ENCODE data around the gene GUCY2C.

GUCY2C gene

DNA sequence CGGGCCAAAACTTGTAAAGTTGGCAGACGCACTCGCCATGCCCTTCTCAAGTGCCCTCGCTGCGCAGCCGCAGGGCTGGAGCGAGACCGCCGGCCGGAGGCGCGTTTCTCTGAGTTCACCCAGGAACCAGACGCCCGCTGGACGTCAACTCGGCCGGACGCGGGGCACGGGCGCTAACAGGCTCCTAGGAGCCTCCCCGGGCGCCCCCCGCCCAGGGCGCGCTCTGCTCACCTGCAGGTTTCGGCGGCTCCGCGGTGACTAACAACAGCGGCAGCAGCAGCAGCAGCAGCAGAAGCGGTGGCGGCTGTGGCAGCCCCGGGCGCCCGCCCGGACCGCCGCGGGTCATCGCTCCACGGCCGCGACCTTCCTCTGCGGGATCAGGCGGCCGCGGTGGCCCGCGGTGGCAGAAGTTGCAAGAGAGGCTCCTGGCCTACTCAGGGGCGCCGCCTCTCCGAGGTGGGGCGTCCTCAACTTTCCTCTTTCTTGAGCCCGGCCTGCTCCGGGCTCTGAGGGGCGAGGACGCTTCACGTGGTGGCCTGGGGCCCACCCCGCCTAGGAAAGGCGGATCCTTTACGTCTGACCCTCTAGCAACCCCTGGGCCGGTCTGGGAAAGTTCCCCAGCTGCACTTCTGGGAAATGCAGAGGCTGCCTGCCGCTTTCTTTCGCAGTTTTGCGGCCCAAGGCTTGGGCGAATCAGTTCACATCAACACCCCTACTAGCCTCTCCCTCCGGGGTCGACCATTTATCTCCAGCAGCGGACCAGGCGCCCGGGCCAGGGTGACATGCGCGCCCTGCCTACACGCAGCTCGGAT lies 128.8 kb downstream of the GUCY2C start, which contains the start of gene PLBD1:
Gene PLBD1, minus strand, starts transcription at position 533 of the 812 bp plus-strand sequence. Its CDS starts 187 bp downstream, at position 346.
- H4K5ac ChIP-seq (ENCODE audit: low read length): no peak within 1 kb of the TSS
- peaks cover 7% of the 10 kb centered on the region for H3K79me2 ChIP-seq (ENCODE audit: control insufficient read depth, insufficient read depth, low read length)
- peak within 1 kb of the TSS; percentile 84 for H3K4ac ChIP-seq (ENCODE audit: low read depth, low read length)
- H4K8ac ChIP-seq (ENCODE audit: low read depth, low read length): peak within 1 kb of the TSS; percentile 42
- no peaks in the 10 kb centered on the region for H3K27me3 ChIP-seq (ENCODE audit: insufficient read depth, low read length, poor library complexity)
- H3K36me3 ChIP-seq (ENCODE audit: control insufficient read depth, insufficient read depth, low read length): no peaks in the 10 kb centered on the region
- H2BK120ac ChIP-seq (ENCODE audit: low read depth, low read length): no peak within 1 kb of the TSS
- peak within 1 kb of the TSS; percentile 11 for H2BK5ac ChIP-seq (ENCODE audit: low read length)
- peak within 1 kb of the TSS; percentile 36 for H3K4me3 ChIP-seq (ENCODE audit: low read length)
- peak; percentile 92 for DNase-seq
- peak within 1 kb of the TSS; percentile 33 for H3K27ac ChIP-seq (ENCODE audit: low read depth, low read length)
- peaks cover 4% of the 10 kb centered on the region for H3K79me1 ChIP-seq (ENCODE audit: low read length)
- peak within 1 kb of the TSS; percentile 59 for H3K4me2 ChIP-seq (ENCODE audit: low read length)
- WGBS (ENCODE audit: extremely low coverage, insufficient coverage, low lambda C conversion rate): no CpG with 5 or more reads among the region's 76 CpGs
- H3K18ac ChIP-seq (ENCODE audit: low read length): peak within 1 kb of the TSS; percentile 89
- H3K56ac ChIP-seq (ENCODE audit: low read length): peak within 1 kb of the TSS; percentile 89
- no peak within 1 kb of the TSS for H3K23ac ChIP-seq (ENCODE audit: low read length)
- peaks cover 4% of the 10 kb centered on the region for H3K4me1 ChIP-seq (ENCODE audit: control insufficient read depth, low read depth, low read length)
- peak within 1 kb of the TSS; percentile 70 for H3K9ac ChIP-seq (ENCODE audit: low read length)
- no peak within 1 kb of the TSS for H2BK15ac ChIP-seq (replicated peaks; ENCODE audit: low read depth)
- H2AK5ac ChIP-seq (ENCODE audit: low read length): no peak within 1 kb of the TSS

DNA sequence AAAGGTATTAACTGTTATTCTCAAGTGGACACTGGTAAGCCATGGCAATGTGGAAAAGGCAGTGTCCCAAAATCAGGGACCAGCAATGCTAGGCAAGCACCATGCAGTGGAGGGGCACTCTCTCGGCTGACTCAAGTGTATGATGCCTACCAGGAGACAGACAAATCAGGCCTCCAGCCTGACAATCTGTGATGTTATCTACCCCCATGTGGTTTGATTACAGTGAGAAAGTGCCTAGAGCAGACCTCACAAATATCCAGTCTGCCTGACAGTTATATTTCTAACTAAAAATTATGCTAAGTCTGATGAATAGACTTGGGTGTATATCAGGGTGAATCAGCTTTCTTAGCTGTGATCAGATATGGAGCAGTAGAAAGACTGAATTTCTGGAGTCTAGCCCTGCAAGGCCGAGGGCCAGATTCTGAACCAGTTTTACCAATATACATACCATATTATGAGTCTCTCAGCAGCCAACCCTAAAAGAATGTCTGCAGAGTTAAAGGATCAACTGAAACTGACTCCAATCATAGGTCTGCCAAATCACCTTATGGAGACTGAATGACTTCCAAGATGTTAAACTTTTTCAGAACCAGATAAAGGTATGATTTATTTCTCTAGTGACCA lies 132.0 kb downstream of the GUCY2C start:
- H2BK15ac ChIP-seq (replicated peaks; ENCODE audit: low read depth): no peak overlapping the region
- no CpG with 5 or more reads among the region's 2 CpGs for WGBS (ENCODE audit: extremely low coverage, insufficient coverage, low lambda C conversion rate)
- no peak overlapping the region for H2BK120ac ChIP-seq (ENCODE audit: low read depth, low read length)
- H4K8ac ChIP-seq (ENCODE audit: low read depth, low read length): no peak overlapping the region
- H3K27ac ChIP-seq (ENCODE audit: low read depth, low read length): no peak overlapping the region
- no peak overlapping the region for H4K5ac ChIP-seq (ENCODE audit: low read length)
- H3K18ac ChIP-seq (ENCODE audit: low read length): no peak overlapping the region
- H3K4me1 ChIP-seq (ENCODE audit: control insufficient read depth, low read depth, low read length): peaks cover 2% of the 10 kb centered on the region
- peak; percentile 56 for DNase-seq
- no peak overlapping the region for H2BK5ac ChIP-seq (ENCODE audit: low read length)
- peaks cover 5% of the 10 kb centered on the region for H3K79me1 ChIP-seq (ENCODE audit: low read length)
- no peaks in the 10 kb centered on the region for H3K27me3 ChIP-seq (ENCODE audit: insufficient read depth, low read length, poor library complexity)
- no peak overlapping the region for H3K23ac ChIP-seq (ENCODE audit: low read length)
- no peak overlapping the region for H2AK5ac ChIP-seq (ENCODE audit: low read length)
- H3K9ac ChIP-seq (ENCODE audit: low read length): no peak overlapping the region
- no peak overlapping the region for H3K4me2 ChIP-seq (ENCODE audit: low read length)
- no peaks in the 10 kb centered on the region for H3K36me3 ChIP-seq (ENCODE audit: control insufficient read depth, insufficient read depth, low read length)
- H3K56ac ChIP-seq (ENCODE audit: low read length): no peak overlapping the region
- H3K79me2 ChIP-seq (ENCODE audit: control insufficient read depth, insufficient read depth, low read length): peaks cover 10% of the 10 kb centered on the region
- H3K4me3 ChIP-seq (ENCODE audit: low read length): no peak overlapping the region
- H3K4ac ChIP-seq (ENCODE audit: low read depth, low read length): no peak overlapping the region

DNA sequence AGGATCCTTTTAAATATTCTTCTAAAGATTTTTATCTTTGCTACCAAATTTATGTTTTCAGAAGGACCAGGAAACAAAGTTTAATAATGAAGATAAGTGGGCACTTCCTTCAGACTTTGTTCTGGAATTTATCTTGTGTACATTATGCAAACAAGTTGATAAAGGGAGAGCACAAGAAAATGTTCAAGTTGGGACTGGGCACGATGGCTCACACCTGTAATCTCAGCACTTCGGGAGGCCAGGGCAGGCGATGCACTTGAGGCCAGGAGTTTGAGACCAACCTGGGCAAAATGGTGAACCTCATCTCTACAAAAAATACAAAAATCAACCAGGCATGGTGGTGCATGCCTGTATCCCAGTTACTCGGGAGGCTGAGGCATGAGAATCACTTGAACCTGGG lies 133.4 kb downstream of the GUCY2C start:
- no peak overlapping the region for H2BK15ac ChIP-seq (replicated peaks; ENCODE audit: low read depth)
- peaks cover 10% of the 10 kb centered on the region for H3K79me2 ChIP-seq (ENCODE audit: control insufficient read depth, insufficient read depth, low read length)
- no peak overlapping the region for H3K4me2 ChIP-seq (ENCODE audit: low read length)
- no peak overlapping the region for H3K4me3 ChIP-seq (ENCODE audit: low read length)
- no peak overlapping the region for H3K9ac ChIP-seq (ENCODE audit: low read length)
- H3K27ac ChIP-seq (ENCODE audit: low read depth, low read length): no peak overlapping the region
- WGBS (ENCODE audit: extremely low coverage, insufficient coverage, low lambda C conversion rate): no CpG with 5 or more reads among the region's 4 CpGs
- no peak overlapping the region for H3K56ac ChIP-seq (ENCODE audit: low read length)
- H3K36me3 ChIP-seq (ENCODE audit: control insufficient read depth, insufficient read depth, low read length): no peaks in the 10 kb centered on the region
- H4K8ac ChIP-seq (ENCODE audit: low read depth, low read length): no peak overlapping the region
- H3K4me1 ChIP-seq (ENCODE audit: control insufficient read depth, low read depth, low read length): peaks cover 2% of the 10 kb centered on the region
- H2AK5ac ChIP-seq (ENCODE audit: low read length): no peak overlapping the region
- H3K23ac ChIP-seq (ENCODE audit: low read length): no peak overlapping the region
- no peak overlapping the region for H4K5ac ChIP-seq (ENCODE audit: low read length)
- no peak overlapping the region for H2BK5ac ChIP-seq (ENCODE audit: low read length)
- DNase-seq: no peak
- no peak overlapping the region for H2BK120ac ChIP-seq (ENCODE audit: low read depth, low read length)
- H3K18ac ChIP-seq (ENCODE audit: low read length): no peak overlapping the region
- H3K79me1 ChIP-seq (ENCODE audit: low read length): peaks cover 5% of the 10 kb centered on the region
- H3K27me3 ChIP-seq (ENCODE audit: insufficient read depth, low read length, poor library complexity): no peaks in the 10 kb centered on the region
- no peak overlapping the region for H3K4ac ChIP-seq (ENCODE audit: low read depth, low read length)
